Mammary epithelial cell (primary cell): ENCODE data around the gene AP2S1.

Experiments used
- CTCF ChIP-seq, 2 donors: IDR thresholded peaks in 1 of 2; conservative IDR thresholded peaks in 1 of 2; 2 replicates each; pipeline ENCODE4 v1.5.1; 2011 to 2012; ENCODE audit warnings: inconsistent platforms in 2 of 2, low read length in 2 of 2, mild to moderate bottlenecking in 2 of 2, control low read depth in 1 of 2, low read depth in 1 of 2; ENCODE audit not compliant: insufficient read depth in 1 of 2; ENCODE audit errors: extremely low read depth in 1 of 2
- EZH2 ChIP-seq: IDR thresholded peaks from 2 replicates; pipeline ENCODE4 v1.6.1; 2012; ENCODE audit warnings: low read length, inconsistent platforms, borderline replicate concordance

DNA sequence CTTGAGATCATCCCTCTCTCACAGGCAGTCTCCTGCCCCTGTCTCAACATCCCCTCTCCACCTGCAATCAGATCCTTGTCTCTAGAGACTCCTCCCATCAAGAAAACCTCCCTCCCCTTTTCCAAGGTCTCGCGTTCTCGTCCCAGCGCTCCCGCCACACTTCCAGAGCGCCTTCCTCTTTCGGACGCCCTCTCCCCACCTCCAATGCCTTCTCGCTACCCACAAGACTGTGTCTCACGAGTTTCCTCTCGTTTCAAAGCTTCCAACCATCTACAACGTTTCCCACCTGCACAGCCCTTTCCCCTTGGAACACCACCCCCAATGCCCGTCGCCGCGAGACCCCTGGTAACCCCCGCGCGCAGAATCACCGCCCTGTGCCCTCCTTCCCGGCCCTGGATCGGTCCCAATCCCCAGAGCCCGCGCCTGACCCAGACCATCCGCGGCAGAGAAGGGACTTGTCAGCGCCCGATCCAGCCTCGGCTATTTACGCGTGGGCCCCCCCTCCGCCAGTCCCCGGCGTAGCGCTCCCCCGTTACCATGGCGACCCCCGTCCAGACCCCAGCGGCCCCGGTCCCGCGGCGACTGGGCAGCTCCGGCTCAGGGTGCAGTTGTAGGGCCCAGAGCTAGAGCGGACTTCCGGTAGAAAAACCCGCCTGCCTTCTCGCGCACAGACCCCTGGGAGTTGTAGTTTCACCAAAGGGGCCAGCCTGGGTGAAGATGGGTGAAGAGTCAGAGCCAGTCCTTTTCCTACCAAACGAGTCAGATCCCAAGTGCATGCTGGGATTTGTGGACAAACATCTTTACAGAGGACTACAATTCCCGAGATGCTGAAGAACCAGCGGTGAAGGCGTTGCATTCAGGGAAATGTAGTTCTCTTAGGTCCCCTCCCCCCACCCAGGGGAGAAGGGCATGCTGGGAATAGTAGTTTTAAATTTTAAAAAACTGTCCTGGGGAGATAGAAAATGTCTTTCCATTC, at the start of gene AP2S1:
- TF ChIP-seq CTCF (conservative IDR thresholded peaks at IDR 0.05 in 1 of 2, IDR thresholded peaks at IDR 0.05 in 1 of 2; ENCODE audit: extremely low read depth in 1 of 2, insufficient read depth in 1 of 2, low read depth in 1 of 2, low read length in 2 of 2) (no peak), EZH2 (no peak)
